AG09319 (cell line): ENCODE measurements around the gene MRPL20.

Experiments used
- DNase-seq: peaks from one replicate; pipeline ENCODE4 v3.0.0-alpha.2; 2010; ENCODE audit warnings: low read depth; ENCODE audit errors: extremely low read depth
- TF ChIP-seq, protein P1 (sequence below): IDR thresholded peaks from 2 replicates; pipeline ENCODE4 v1.5.1; 2011; ENCODE audit warnings: low read depth, mild to moderate bottlenecking, inconsistent platforms, low read length, moderate library complexity

Gene MRPL20

DNA sequence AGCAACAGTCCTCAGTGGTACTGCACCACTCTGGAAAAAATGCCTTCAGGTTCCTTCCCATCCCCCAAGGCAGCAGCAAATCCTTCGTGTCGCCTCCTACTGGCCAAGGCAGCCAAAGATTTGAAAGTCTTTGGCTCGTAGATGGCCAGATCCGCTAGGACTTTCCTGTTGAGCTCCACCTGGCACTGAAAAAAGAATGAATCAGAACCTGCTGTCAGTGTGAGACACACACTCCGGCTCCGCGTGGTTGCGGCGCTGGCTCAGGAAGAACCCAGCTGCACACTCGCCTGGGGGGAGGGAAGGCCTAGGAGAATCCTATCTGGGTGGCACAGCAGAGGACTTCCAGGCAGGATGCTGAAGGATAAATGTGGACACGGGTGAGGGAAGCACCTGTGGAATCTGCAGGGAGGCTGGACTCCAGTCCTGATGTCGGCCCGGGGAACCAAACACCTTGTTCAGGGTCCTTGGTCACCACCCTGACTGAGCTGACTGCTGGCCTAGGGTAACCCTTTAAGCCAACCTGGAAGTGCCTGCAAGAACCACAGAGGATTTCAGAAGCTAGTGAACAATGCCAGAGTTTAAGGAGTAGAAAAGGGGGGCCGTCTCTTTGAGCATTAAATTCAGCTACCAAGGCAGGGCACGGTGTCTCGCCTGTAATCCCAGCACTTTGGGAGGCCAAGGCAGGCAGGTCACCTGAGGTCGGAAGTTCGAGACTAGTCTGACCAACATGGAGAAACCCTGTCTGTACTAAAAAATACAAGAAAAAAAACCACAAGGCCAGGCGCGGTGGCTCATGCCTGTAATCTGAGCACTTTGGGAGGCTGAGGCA is 4.8 kb downstream of the MRPL20 start:
- TF ChIP-seq, protein P1, sequence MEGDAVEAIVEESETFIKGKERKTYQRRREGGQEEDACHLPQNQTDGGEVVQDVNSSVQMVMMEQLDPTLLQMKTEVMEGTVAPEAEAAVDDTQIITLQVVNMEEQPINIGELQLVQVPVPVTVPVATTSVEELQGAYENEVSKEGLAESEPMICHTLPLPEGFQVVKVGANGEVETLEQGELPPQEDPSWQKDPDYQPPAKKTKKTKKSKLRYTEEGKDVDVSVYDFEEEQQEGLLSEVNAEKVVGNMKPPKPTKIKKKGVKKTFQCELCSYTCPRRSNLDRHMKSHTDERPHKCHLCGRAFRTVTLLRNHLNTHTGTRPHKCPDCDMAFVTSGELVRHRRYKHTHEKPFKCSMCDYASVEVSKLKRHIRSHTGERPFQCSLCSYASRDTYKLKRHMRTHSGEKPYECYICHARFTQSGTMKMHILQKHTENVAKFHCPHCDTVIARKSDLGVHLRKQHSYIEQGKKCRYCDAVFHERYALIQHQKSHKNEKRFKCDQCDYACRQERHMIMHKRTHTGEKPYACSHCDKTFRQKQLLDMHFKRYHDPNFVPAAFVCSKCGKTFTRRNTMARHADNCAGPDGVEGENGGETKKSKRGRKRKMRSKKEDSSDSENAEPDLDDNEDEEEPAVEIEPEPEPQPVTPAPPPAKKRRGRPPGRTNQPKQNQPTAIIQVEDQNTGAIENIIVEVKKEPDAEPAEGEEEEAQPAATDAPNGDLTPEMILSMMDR: peak; percentile 71
- DNase-seq: no peak

DNA sequence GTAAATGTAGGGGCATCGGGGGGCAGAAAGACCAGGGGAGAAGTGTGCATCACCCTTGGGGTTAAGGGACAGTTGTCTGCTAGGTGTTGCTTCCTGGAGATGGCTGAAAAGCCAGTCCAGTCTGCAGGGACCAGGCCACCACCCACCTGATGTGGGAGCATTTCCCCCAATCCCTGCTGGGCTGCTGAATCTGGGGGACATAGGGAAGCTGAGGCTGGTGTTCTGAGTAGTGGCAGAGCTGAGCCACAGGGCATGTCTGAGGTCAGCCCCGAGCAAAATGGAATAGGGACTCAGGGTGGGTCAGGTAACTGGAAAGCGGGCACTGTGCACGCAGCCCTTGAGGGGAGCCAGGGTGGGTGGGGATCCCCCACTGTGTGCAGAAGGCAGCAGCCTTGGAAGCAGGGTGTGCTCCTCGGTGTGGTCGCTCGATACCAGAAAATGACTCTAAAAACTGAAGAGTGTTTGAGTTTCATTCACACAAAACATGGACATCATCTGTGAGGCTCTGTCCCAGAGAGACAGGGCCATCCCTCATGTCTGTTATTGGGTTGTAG is 5.6 kb downstream of the MRPL20 start:
- TF ChIP-seq, protein P1: no peak
- DNase-seq: no peak

DNA sequence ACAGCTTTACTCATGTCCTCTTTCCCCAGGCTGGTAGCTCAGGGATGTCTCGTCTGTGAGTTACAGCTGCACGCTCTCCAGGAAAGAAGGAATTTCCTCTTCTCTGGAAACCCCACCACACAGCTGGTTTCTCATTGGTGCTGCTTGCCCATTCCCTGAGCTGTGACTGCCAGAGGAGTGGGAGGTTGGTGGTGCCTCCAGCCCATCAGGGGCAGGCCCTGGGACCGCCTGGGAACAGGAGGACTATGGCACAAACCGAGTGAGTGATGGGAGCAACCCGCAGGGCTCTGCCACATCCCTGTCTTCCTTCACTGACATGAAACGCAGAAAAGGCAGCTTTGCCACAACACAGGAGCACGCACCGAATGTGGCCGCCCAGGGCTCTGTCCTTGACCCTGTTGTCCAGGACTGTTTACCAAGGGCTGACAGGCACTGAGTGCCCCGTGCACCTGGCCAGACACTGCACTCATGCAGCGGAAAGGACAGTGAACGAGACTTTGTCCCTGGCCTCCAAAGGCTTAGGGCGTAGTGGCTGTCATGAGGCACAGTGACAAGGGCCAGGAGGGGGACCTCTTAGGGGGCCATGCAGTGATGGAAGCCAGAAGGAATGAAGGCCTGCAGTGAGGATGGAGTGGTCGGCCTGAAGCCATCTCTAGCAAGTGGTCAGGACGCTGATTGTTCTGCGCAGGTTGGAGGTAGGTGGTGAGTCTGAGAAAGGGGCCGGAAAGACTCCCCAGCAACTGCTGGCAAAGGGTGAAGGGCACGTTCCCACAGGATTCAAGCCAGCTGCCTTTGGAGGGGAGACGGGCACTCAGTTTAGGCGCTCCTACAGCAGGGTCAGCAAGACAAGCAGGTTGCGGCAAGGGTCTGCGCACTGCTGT is 6.3 kb downstream of the MRPL20 start:
- TF ChIP-seq, protein P1: no peak
- DNase-seq: no peak

DNA sequence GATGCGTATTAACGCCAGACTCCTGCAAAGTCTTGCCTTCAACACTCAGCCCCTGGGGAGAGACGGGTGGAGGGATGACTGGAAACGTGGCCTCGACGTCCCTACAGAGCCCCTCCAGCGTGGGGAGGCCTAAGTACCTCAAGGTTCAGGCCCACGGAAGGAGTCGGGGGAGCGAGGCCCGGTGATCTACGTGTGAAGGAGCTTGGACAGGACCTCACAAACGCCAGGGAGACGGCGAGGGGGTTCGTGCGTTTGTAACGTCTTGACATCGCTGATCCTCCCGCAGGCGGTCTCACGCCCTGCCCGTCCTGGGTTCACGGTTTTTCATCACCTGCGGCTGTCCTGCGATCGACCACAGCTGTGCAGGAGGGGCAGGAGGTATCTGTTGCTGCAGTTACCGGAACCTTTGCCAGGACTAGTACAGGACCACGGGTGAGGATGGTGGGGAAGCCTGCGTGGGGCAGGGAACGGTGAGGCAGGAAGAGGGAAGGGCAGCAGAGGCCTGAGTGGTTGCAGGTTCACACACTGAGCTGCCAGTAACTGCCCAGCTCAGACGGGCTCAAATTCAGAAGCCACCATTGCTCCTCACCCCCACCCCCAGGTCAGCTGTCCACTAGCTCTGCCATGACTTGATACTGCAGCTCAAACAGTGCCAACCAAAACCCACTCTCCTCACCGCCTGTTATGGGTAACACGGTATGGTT is 7.1 kb downstream of the MRPL20 start:
- DNase-seq: no peak
- TF ChIP-seq, protein P1: no peak

DNA sequence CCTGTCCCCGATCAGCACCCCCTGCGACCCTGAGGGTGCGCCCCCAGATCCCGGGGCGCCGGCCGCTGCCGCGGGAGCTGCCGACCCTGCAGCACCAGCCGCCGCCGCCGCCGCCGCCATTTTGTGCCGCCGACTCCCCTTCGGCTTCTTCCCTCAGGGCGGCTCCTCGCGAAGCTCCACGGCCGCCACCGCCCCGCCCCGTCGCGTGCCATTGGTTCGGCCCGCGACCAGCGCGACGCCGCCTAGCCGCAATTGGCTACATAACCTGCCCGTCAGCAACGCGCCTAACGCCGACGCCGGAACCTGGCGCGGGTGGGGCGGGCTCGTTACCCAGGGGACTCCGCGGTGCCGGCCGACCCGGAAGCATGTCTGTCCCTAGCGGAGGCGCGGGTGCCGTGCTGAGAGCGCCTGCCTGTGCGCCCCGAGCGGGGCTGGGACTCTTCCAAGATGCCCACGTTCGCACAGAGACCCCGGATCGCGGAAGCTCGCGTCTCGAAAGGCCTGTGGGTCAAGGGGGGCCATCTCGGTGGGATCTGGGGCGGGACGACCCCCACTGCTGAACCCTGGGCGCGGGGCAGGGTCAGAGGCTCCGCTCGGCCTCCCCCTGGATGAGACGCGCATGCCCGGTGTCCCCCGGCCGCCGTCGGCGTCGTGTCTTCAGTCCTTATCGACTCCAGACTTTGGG is 7.8 kb downstream of the MRPL20 start, which contains the start of gene CCNL2:
Gene CCNL2 (minus strand): TSS at position 149 of the 685 bp plus-strand sequence. CDS start 29 bp downstream, at position 120.
- DNase-seq: peak; percentile 98
- TF ChIP-seq, protein P1: peak; percentile 43

DNA sequence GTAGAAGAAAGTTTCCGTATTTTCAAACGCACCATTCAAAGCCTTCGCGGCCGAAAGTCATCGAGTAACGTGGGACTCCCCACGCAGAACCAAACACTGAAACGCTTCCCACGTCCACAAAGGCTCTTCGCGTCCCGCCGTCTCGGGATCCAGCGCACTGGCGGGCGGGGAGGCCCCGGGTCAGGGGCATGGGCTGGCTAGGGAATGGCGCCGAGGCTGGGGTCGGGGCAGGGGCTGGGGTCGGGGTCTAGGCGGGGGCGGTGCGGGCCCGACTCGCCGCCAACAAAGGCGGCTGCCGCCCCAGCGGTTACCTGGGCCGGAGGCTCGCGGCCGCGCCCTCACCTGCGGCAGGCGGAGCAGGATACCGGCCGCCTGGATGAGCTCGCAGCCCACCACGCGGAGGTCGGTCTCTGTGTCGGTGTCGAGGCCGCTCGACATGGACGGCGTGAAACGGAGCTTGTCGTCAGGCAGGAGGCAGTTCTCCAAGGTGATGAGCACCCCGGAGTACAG is 8.4 kb downstream of the MRPL20 start:
- TF ChIP-seq, protein P1: no peak
- DNase-seq: no peak
